ENCODE data around the gene MAP2K5.

The MAP2K5 gene

DNA sequence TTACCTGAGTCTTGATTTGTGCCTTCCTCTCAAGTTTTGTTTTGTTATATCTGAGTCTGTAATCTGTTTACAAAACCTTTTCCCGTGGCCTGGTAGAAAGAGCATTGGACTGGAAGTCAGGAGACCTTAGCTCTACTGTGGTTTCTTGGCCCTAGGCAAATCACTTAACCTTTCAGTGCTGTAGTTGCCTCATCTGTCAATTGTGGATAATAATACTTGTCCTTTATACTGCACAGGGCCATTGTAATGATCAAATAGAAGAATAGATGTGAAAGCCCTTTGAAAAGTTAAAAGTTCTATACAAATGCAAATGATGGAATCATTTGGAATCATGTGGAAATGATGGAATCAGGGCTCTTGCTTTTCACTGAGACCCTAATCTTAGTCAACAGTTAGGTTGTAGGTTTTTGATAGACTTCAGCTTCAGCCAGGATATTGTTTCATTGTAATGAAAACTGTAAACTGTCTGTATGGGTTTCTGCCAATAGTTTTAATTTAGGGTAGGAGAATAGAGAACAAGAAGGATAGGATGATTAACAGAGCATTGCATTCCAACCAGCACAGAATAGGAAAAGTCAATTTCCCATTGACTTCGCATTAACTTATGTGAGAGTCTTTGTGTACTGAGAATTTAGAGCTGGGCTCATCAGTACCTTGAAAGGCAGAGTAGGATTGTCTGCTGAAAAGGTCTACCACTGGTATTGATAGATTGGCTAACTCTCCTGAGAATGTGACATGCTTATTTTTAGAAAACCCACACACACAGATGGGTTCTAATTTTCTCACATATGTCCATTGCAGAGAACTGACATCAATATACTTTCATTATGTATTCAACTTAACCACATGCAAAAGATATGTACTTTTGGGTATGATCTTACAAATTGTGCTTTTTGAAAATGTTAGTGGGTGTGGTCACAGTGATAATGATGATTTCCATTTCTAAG is 21.8 kb downstream of the MAP2K5 start:
- no peak for DNase-seq (ENCODE audit: low read depth)
- H3K4me3 ChIP-seq (ENCODE audit: control insufficient read depth, low read depth, low read length) = no peak overlapping the region
- TF ChIP-seq, protein P1, sequence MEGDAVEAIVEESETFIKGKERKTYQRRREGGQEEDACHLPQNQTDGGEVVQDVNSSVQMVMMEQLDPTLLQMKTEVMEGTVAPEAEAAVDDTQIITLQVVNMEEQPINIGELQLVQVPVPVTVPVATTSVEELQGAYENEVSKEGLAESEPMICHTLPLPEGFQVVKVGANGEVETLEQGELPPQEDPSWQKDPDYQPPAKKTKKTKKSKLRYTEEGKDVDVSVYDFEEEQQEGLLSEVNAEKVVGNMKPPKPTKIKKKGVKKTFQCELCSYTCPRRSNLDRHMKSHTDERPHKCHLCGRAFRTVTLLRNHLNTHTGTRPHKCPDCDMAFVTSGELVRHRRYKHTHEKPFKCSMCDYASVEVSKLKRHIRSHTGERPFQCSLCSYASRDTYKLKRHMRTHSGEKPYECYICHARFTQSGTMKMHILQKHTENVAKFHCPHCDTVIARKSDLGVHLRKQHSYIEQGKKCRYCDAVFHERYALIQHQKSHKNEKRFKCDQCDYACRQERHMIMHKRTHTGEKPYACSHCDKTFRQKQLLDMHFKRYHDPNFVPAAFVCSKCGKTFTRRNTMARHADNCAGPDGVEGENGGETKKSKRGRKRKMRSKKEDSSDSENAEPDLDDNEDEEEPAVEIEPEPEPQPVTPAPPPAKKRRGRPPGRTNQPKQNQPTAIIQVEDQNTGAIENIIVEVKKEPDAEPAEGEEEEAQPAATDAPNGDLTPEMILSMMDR (conservative IDR thresholded peaks at IDR 0.05; ENCODE audit: control insufficient read depth, insufficient read depth, low read depth, low read length) = no peak

DNA sequence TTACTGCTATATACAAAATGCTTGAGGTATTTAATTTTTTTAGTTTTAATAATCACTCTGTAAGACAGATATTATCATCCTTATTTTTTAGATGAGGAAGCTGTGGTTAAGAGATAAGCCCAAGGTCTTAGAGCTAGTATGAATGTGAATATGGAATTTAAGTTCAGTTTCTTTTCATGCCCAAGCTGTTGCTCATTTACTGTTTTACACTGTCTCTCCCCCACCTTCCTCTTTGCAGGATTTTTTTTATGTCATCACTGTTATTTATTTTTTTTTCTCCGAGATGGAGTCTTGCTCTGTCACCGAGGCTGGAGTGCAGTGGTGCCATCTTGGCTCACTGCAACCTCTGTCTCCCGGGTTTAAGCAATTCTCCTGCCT is 22.5 kb downstream of the MAP2K5 start:
- no peak for DNase-seq (ENCODE audit: low read depth)
- H3K4me3 ChIP-seq (ENCODE audit: control insufficient read depth, low read depth, low read length) = no peak overlapping the region
- TF ChIP-seq, protein P1 (conservative IDR thresholded peaks at IDR 0.05; ENCODE audit: control insufficient read depth, insufficient read depth, low read depth, low read length) = no peak

DNA sequence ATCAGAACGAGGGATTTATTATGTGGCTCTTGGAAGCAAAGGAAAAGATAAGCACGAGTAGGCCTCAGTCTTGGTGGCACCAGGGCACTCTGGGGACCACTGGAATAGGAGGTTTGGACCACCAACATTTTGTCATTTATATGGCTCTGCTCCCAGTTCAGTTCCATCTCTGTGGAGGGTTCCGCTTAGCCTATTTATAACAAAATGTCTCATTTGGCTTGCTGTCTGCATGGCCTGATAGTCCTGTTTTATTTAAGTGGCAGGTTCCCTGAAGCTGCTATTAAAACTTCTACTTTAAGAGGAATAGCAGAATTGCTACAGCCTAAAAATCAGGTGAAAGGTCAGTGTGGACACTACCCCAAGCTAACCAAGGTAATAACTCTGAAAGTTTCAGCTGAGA is 27.2 kb downstream of the MAP2K5 start:
- TF ChIP-seq, protein P1 (conservative IDR thresholded peaks at IDR 0.05; ENCODE audit: control insufficient read depth, insufficient read depth, low read depth, low read length) = no peak

DNA sequence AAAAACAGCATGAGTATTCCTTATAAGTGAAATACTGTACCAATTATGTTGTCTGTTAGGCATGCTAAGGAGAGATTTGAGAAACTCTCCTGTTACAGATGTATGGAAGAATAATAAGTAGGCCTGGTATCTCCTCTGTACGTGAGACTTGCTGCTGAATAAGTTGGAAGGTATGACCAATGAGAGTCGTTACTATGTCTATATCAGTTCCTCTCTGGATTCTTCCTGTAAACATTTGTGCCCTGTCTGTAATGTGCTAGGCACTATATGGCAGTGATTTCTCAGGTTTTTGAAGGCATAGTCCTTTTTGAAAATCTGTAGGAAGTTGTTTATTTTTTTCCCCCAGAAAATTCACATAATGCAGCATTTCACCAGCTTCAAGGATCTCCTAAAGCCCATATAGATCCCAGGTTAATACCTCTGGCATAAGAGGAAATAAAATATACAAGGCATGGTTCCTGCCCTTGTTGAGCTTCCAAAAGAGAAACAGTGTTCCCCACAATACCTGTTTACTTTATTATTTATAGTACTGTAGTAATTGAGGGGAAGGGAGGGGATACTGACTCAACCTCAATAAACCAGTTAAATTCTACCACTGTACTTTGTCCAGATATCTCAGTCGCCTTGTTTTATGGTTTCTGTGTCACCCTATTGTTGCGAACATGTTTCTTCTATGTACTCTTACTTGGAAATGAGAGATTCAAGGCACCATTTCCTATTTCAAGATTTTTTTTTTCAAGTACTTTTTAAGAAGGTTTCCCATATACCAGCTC is 28.6 kb downstream of the MAP2K5 start:
- DNase-seq (ENCODE audit: low read depth) = no peak
- no peak overlapping the region for H3K4me3 ChIP-seq (ENCODE audit: control insufficient read depth, low read depth, low read length)
- TF ChIP-seq, protein P1 (conservative IDR thresholded peaks at IDR 0.05; ENCODE audit: control insufficient read depth, insufficient read depth, low read depth, low read length) = no peak

More for the DNA sequence above, 27.2 kb downstream of the MAP2K5 start:
- no peak for DNase-seq (ENCODE audit: low read depth)
- no peak overlapping the region for H3K4me3 ChIP-seq (ENCODE audit: control insufficient read depth, low read depth, low read length)

DNA sequence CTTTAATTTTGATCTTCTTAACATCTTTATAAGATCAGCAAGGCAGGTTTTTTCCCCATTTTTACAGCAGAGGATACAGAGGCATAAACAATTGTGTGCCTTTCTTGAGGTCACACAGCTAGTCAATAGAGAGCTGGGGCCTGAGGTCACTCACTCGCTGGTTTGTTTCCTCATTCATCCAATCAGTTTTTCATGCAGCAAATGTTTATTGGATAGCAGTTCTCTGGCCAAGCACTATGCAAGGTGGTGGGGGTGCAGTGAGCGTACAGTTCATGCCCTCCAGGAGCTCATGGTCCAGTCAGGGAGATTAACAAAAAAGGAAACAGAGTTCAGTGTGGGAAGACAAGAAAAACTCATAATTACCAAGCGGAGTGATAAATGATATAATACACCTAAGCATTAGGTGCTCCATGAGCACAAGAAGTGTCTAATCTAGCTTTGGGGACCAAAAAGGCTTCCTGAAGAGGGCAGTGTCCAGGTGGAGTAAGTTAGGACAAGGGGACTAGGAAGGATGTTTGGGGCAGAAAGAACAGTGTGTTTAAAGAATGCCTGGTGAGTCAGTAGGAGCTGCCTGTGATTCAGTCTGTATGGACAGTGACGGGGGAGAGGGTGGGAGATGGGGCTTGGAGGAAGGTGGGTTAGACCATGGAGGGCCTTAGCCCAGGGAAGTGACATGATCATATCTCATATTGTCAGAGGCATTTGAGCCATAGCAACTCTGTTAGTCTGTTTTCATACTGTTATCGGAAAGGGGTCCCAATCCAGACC is 29.3 kb downstream of the MAP2K5 start:
- no peak overlapping the region for H3K4me3 ChIP-seq (ENCODE audit: control insufficient read depth, low read depth, low read length)

DNA sequence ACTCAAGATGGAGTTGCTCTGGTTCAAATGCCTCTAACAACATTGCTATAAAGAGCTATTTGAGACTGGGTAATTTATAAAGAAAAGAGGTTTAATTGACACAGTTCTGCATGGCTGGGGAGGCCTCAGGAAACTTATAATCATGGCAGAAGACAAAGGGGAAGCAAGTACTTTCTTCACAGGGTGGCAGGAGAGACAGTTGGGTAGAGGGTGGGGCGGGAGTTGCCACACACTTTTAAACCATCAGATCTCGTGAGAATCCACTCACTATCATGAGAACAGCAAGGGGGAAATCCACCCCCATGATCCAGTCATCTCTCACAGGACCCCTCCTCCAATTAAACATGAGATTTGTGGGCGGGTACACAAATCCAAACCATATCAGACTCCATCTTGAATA is 30.7 kb downstream of the MAP2K5 start:
- no peak for DNase-seq (ENCODE audit: low read depth)
- TF ChIP-seq, protein P1 (conservative IDR thresholded peaks at IDR 0.05; ENCODE audit: control insufficient read depth, insufficient read depth, low read depth, low read length) = no peak
- H3K4me3 ChIP-seq (ENCODE audit: control insufficient read depth, low read depth, low read length) = no peak overlapping the region

More for the DNA sequence above, 29.3 kb downstream of the MAP2K5 start:
- TF ChIP-seq, protein P1 (conservative IDR thresholded peaks at IDR 0.05; ENCODE audit: control insufficient read depth, insufficient read depth, low read depth, low read length) = no peak
- no peak for DNase-seq (ENCODE audit: low read depth)

Data from fibroblast of mammary gland (primary cell).